GM12864 (cell line): Measurements from ENCODE around the gene OR2AT4.
"Not testable (repeated sequence)": the region's sequence is repeated elsewhere in the genome, so short reads cannot be mapped to it uniquely, and the experiment has no call there.

Experiments
- DNase-seq: peaks from one replicate; pipeline ENCODE4 v3.0.0-alpha.2; 2011; ENCODE audit warnings: low read depth
- H3K4me3 ChIP-seq: 2 replicates; pipeline ENCODE4 v1.5.1; 2011; ENCODE audit warnings: mild to moderate bottlenecking, low read depth, low read length, control low read depth
- CTCF ChIP-seq: IDR thresholded peaks from 2 replicates; pipeline ENCODE4 v1.5.1; 2011; ENCODE audit warnings: low read depth, mild to moderate bottlenecking, moderate library complexity, low read length, control low read depth, inconsistent platforms; ENCODE audit errors: missing control alignments

Gene OR2AT4

GRCh38 chr11:75126564-75126963 lies 29.9 kb upstream of the OR2AT4 start:
- H3K4me3 ChIP-seq: no peak overlapping the region
- no peak for DNase-seq
- TF ChIP-seq CTCF: no peak

GRCh38 chr11:75118577-75118976 lies 21.9 kb upstream of the OR2AT4 start:
- TF ChIP-seq CTCF: no peak
- H3K4me3 ChIP-seq: no peak overlapping the region
- DNase-seq: no peak

DNA sequence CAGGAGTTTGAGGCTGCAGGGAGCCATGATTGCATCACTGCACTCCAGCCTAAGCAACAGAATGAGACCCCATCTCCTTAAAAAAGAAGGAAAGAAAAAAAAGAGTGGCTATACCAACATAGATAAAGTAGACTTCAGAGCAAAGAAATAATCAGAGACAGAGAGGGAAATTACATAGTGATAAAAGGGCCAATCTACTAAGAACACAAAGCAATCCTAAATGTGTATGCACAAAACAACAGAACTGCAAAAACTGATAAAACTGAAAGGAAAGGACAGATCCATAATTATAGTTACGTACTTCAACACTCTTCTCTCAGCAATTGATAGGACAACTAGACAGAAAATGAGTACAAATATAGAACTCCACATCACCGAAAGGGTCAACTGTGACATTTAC lies 17.8 kb upstream of the OR2AT4 start:
- TF ChIP-seq CTCF: no peak
- no peak for DNase-seq
- H3K4me3 ChIP-seq: no peak overlapping the region

DNA sequence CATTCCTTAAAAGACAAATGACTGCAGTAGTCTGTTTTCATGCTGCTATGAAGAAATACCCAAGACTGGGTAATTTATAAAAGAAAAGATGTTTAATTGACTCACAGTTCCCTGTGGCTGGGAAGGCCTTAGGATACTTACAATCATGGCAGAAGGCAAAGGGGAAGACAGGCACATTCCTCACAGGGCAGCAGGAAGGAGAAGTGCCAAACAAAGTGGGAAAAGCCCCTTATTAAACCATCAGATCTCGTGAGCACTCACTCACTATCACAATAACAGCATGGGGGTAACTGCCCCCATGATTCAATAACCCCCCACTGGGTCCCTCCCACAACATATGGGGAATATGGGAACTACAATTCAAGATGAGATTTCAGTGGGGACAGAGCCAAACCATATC lies 16.4 kb upstream of the OR2AT4 start:
- DNase-seq: no peak

GRCh38 chr11:75112200-75112599 lies 15.5 kb upstream of the OR2AT4 start:
- no peak for DNase-seq
- no peak overlapping the region for H3K4me3 ChIP-seq
- no peak for TF ChIP-seq CTCF

More for the DNA sequence above, 16.4 kb upstream of the OR2AT4 start:
- H3K4me3 ChIP-seq: no peak overlapping the region
- no peak for TF ChIP-seq CTCF

GRCh38 chr11:75107187-75107586 lies 10.5 kb upstream of the OR2AT4 start:
- no peak for DNase-seq
- H3K4me3 ChIP-seq: no peak overlapping the region
- no peak for TF ChIP-seq CTCF

- not testable (repeated sequence) for DNase-seq, H3K4me3 ChIP-seq
These were observed 9.4 kb upstream of the OR2AT4 start for GRCh38 chr11:75105967-75106681.
